ENCODE data around the gene PGGHG.

GRCh38 chr11:284105-285020 lies 4.6 kb upstream of the PGGHG start:
- TF ChIP-seq, protein P1, sequence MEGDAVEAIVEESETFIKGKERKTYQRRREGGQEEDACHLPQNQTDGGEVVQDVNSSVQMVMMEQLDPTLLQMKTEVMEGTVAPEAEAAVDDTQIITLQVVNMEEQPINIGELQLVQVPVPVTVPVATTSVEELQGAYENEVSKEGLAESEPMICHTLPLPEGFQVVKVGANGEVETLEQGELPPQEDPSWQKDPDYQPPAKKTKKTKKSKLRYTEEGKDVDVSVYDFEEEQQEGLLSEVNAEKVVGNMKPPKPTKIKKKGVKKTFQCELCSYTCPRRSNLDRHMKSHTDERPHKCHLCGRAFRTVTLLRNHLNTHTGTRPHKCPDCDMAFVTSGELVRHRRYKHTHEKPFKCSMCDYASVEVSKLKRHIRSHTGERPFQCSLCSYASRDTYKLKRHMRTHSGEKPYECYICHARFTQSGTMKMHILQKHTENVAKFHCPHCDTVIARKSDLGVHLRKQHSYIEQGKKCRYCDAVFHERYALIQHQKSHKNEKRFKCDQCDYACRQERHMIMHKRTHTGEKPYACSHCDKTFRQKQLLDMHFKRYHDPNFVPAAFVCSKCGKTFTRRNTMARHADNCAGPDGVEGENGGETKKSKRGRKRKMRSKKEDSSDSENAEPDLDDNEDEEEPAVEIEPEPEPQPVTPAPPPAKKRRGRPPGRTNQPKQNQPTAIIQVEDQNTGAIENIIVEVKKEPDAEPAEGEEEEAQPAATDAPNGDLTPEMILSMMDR (IDR thresholded peaks at IDR 0.05) = no peak
- TF ChIP-seq POLR2A (IDR thresholded peaks at IDR 0.05) = no peak

All from right lobe of liver (tissue), 4 donors.